ENCODE results near the gene PICALM.
"Not testable (repeated sequence)": the region's sequence is repeated elsewhere in the genome, so short reads cannot be mapped to it uniquely, and the experiment has no call there.

PICALM gene

GRCh38 chr11:85965202-85965601, 103.7 kb downstream of the PICALM start:
- DNase-seq: no peak

- no peak for DNase-seq
Observed at GRCh38 chr11:85961930-85962363, 106.9 kb downstream of the PICALM start.

- no peak for DNase-seq
Observed at GRCh38 chr11:85961130-85961529, 107.8 kb downstream of the PICALM start.

DNA sequence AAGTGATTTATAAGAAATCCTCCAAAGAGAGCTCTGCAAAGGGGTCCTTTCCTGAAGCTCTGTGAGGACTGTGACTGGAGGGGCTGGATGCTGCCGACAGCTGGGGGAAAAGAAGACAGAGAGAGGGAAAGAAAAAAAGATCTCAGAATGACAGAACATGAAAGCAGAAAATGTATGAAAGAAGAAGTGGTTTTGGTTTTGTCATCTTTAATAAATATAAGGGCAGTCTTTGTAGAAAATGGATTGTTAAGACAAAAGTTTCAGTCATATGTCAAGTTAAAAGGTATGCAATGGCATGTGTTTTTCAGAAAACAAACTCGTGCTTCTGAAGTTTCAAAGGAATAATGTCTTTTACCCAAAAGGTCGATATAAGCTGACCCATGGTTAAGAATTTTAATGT, 108.2 kb downstream of the PICALM start:
- DNase-seq: no peak

- no peak for DNase-seq
Observed at GRCh38 chr11:85955531-85955930, 113.4 kb downstream of the PICALM start.

- DNase-seq: no peak
Observed at GRCh38 chr11:85953491-85954143, 115.3 kb downstream of the PICALM start.

GRCh38 chr11:85952108-85952485, 116.8 kb downstream of the PICALM start:
- DNase-seq: not testable (repeated sequence)

GRCh38 chr11:85951428-85952107, 117.3 kb downstream of the PICALM start:
- DNase-seq: no peak

GRCh38 chr11:85951049-85951405, 117.9 kb downstream of the PICALM start:
- DNase-seq: no peak

GRCh38 chr11:85950317-85951048, 118.4 kb downstream of the PICALM start:
- DNase-seq: no peak

- DNase-seq: no peak
Observed at GRCh38 chr11:85949798-85950197, 119.1 kb downstream of the PICALM start.

GRCh38 chr11:85948884-85949283, 120.0 kb downstream of the PICALM start:
- DNase-seq: peak; percentile 71

GRCh38 chr11:85947431-85948272, 121.2 kb downstream of the PICALM start:
- DNase-seq: peak; percentile 85

GRCh38 chr11:85946221-85946620, 122.7 kb downstream of the PICALM start:
- DNase-seq: no peak

DNA sequence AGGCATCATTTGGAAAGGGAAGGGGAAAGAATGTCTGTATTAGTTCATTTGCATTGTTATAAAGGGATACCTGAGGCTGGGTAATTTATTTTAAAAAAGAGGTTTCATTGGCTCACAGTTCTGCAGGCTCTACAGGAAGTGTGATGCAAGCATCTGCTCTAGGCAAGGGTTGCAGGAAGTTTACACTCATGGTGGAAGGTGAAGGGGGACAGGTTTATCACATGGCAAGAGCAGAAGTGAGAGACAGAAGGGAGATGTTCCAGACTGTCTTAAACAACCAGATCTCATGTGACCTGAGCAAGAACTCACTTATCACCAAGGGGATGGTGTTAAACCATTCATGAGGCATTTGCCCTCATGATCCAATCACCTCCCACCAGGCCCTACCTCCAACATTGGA, 123.1 kb downstream of the PICALM start:
- DNase-seq: peak; percentile 48

GRCh38 chr11:85945296-85945695, 123.6 kb downstream of the PICALM start:
- no peak for DNase-seq

DNA sequence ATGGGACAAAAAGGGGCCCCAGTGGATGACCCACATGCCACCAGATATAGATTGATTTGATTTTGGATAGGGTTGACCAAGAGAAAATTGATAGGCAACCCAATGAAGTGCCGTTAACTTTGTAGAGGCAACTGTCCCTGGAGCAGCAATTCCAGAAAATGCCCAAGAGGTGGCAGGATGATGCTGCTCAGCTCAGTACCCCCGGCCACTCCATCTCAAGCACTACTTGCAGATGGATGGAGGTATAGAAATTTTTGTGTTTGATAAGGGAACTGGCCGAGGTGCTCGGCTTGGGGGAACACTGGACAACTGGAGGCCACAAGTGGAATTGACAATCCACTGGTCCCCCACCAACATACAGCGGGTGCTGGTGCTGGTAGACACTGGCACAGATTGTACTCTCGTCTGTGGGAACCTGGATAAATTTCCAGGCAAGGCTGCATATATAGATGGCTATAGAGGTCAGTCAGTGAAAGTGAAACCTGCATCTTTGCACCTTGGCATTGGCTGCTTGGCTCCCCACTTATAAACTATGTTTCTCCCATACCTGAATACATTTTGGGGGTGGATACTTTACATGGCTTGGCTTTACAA, 127.4 kb downstream of the PICALM start:
- DNase-seq: peak; percentile 70

- peak; percentile 84 for DNase-seq
Observed at GRCh38 chr11:85939099-85940015, 129.5 kb downstream of the PICALM start.

DNA sequence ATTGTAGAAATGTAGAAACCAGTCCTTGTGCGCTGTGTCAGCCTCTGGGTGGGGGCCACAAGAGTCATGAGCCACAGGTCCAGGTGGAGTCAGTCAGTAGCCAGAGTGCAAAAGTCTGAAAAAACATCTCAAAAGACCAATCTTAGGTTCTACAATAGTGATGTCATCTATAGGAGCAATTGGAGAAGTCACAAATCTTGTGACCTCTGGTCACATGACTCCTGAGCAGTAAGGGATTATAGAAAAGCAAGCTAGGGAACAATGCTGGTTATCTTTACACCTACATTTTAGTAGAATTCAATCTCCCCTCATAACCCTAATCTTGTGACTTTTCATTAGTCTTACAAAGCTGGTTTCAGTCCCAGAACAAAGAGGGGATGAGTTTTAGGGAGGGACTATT, 131.0 kb downstream of the PICALM start:
- no peak for DNase-seq

DNA sequence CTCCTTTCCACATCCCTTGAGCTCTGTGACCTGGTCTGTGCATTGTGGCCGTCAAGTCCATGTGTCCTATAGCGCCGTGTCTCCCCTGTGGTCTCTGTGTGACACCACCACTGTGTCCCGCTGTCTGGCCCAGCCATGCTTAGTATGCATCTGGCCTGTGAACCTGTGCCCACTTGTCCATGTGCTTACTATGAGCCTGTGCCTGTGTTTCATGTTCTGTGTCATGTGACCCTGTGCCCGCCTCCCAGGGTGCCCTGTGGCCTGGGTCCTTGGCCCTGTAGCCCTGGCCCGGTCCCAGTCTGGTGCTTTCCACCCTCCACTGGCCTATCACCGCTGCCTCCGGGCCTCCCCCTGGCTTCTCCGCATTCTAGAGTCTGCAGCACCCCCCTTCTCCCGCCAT, 133.1 kb downstream of the PICALM start:
- DNase-seq: no peak

DNA sequence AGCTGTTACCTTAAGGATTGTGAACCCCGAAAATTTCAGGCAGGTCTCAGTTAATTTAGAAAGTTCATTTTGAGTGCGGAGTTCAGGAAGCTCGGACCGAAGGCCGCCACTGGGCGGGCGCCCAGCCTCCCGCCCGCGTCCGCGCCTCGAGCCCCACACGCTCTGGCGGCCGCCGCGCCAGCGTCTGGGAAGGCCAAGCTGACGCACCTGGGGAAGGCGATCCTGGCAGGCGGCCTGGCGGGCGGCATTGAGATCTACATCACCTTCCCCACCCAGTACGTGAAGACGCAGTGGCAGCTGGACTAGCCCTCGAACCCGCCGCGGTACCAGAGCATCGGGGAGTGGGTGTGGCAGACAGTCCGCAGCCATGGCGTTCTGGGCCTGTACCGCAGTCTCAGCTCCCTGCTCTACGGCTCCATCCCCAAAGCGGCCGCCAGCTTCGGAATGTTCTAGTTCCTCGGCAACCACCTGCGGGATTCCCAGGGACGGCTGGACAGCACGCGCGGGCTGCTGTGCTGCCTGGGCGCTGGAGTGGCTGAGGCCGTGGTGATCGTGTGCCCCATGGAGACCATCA, 134.2 kb downstream of the PICALM start:
- no peak for DNase-seq
